H9 (cell line): Measurements from ENCODE around the gene ERO1B. TPM values are rescaled to one million over a fixed set of nuclear protein-coding genes. Genes with fewer than 3 reads are reported as not detected.

Source experiments
- DNase-seq: peaks from one replicate; pipeline ENCODE4 v3.0.0-alpha.2; 2017
- H2AFZ ChIP-seq: one replicate; pipeline ENCODE4 v1.6.1; 2013; ENCODE audit warnings: mild to moderate bottlenecking, low read length, control low read depth, moderate library complexity
- H2AK5ac ChIP-seq: 2 replicates; pipeline ENCODE4 v1.6.1; 2013; ENCODE audit warnings: low read length, control low read depth, mixed read lengths; ENCODE audit not compliant: insufficient read length
- H2BK120ac ChIP-seq: one replicate; pipeline ENCODE4 v1.6.1; 2013; ENCODE audit warnings: low read depth, mild to moderate bottlenecking, low read length, control low read depth, inconsistent platforms; ENCODE audit not compliant: poor library complexity, severe bottlenecking
- H2BK12ac ChIP-seq: 2 replicates; pipeline ENCODE4 v1.6.1; 2013; ENCODE audit warnings: low read length, control low read depth, mixed read lengths, low read depth; ENCODE audit not compliant: insufficient read length
- H2BK15ac ChIP-seq: 2 replicates; pipeline ENCODE4 v1.6.1; 2013; ENCODE audit warnings: low read depth, low read length, control low read depth
- H2BK20ac ChIP-seq: one replicate; pipeline ENCODE4 v1.6.1; 2013; ENCODE audit warnings: low read depth, mild to moderate bottlenecking, low read length, control low read depth, inconsistent platforms; ENCODE audit not compliant: poor library complexity, severe bottlenecking
- H2BK5ac ChIP-seq: 2 replicates; pipeline ENCODE4 v1.6.1; 2013; ENCODE audit warnings: low read length, control low read depth, mixed read lengths; ENCODE audit not compliant: insufficient read length
- H3K14ac ChIP-seq: 2 replicates; pipeline ENCODE4 v1.6.1; 2013; ENCODE audit warnings: low read length, control low read depth; ENCODE audit not compliant: insufficient read depth
- H3K18ac ChIP-seq: 2 replicates; pipeline ENCODE4 v1.6.1; 2013; ENCODE audit warnings: low read depth, mild to moderate bottlenecking, mixed read lengths, low read length, control low read depth; ENCODE audit not compliant: insufficient read length
- H3K23ac ChIP-seq: 2 replicates; pipeline ENCODE4 v1.6.1; 2013; ENCODE audit warnings: low read length, control low read depth, mixed read lengths, low read depth; ENCODE audit not compliant: insufficient read length
- H3K23me2 ChIP-seq: 2 replicates; pipeline ENCODE4 v1.6.1; 2013; ENCODE audit warnings: low read depth, mild to moderate bottlenecking, mixed read lengths, low read length, control low read depth; ENCODE audit not compliant: insufficient read length, poor library complexity, severe bottlenecking
- H3K27ac ChIP-seq: 2 replicates; pipeline ENCODE4 v1.5.1; 2013; ENCODE audit warnings: low read length, control low read depth, mixed read lengths, low read depth; ENCODE audit not compliant: insufficient read length
- H3K27me3 ChIP-seq: 2 replicates; pipeline ENCODE4 v1.6.1; 2013; ENCODE audit warnings: low read length, control low read depth, inconsistent platforms; ENCODE audit not compliant: insufficient read depth
- H3K4ac ChIP-seq: 2 replicates; pipeline ENCODE4 v1.6.1; 2013; ENCODE audit warnings: low read depth, mild to moderate bottlenecking, control low read depth, inconsistent platforms, low read length, moderate library complexity
- H3K4me1 ChIP-seq: 2 replicates; pipeline ENCODE4 v1.6.1; 2013; ENCODE audit warnings: low read length, control low read depth, inconsistent platforms; ENCODE audit not compliant: insufficient read depth
- H3K4me2 ChIP-seq: 2 replicates; pipeline ENCODE4 v1.6.1; 2013; ENCODE audit warnings: low read length, control low read depth, mixed read lengths; ENCODE audit not compliant: insufficient read length, insufficient read depth
- H3K56ac ChIP-seq: 2 replicates; pipeline ENCODE4 v1.6.1; 2013; ENCODE audit warnings: low read depth, mild to moderate bottlenecking, mixed read lengths, low read length, control low read depth; ENCODE audit not compliant: insufficient read length
- H3K79me1 ChIP-seq: 2 replicates; pipeline ENCODE4 v1.6.1; 2013; ENCODE audit warnings: low read depth, mild to moderate bottlenecking, moderate library complexity, low read length, control low read depth, inconsistent platforms; ENCODE audit not compliant: insufficient read depth, poor library complexity, severe bottlenecking
- H3K79me2 ChIP-seq: 2 replicates; pipeline ENCODE4 v1.6.1; 2013; ENCODE audit warnings: low read length, control low read depth, inconsistent platforms; ENCODE audit not compliant: insufficient read depth
- H3K9ac ChIP-seq: 2 replicates; pipeline ENCODE4 v1.6.1; 2013; ENCODE audit warnings: low read length, control low read depth, mixed read lengths; ENCODE audit not compliant: insufficient read length; ENCODE audit errors: extremely low read depth
- H3K9me3 ChIP-seq: one replicate; pipeline ENCODE4 v1.6.1; 2013; ENCODE audit warnings: low read depth, low read length, inconsistent platforms; ENCODE audit not compliant: control insufficient read depth
- H3T11ph ChIP-seq: one replicate; pipeline ENCODE4 v1.6.1; 2013; ENCODE audit warnings: mild to moderate bottlenecking, low read length, control low read depth, inconsistent platforms
- H4K20me1 ChIP-seq: one replicate; pipeline ENCODE4 v1.6.1; 2013; ENCODE audit not compliant: control insufficient read depth, insufficient read length, insufficient read depth
- H4K5ac ChIP-seq: 2 replicates; pipeline ENCODE4 v1.6.1; 2013; ENCODE audit warnings: low read depth, mild to moderate bottlenecking, mixed read lengths, low read length, control low read depth; ENCODE audit not compliant: insufficient read length
- H4K8ac ChIP-seq: replicated peaks from 2 replicates; pipeline ENCODE4 v1.6.1; 2013; ENCODE audit warnings: low read length, control low read depth, mixed read lengths, low read depth; ENCODE audit not compliant: insufficient read length
- H4K91ac ChIP-seq: 2 replicates; pipeline ENCODE4 v1.6.1; 2013; ENCODE audit warnings: low read depth, mild to moderate bottlenecking, moderate library complexity, mixed read lengths, low read length, control low read depth; ENCODE audit not compliant: insufficient read length
- H3K27ac Mint-ChIP-seq, 3 experiments: 2 replicates in 2 of 3; 3 replicates in 1 of 3; pipeline ENCODE4 v1.8.0; 2020 to 2021; ENCODE audit warnings: mixed read lengths in 3 of 3, mild to moderate bottlenecking in 1 of 3, moderate library complexity in 1 of 3
- H3K27me3 Mint-ChIP-seq: 2 replicates; pipeline ENCODE4 v1.8.0; 2021; ENCODE audit warnings: low read depth, mild to moderate bottlenecking, moderate library complexity, mixed read lengths
- H3K36me3 Mint-ChIP-seq, 3 experiments: 2 replicates in 2 of 3; 3 replicates in 1 of 3; pipeline ENCODE4 v1.8.0; 2020 to 2021; ENCODE audit warnings: low read depth in 3 of 3, mixed read lengths in 3 of 3; ENCODE audit not compliant: insufficient read depth in 1 of 3
- H3K4me1 Mint-ChIP-seq, 2 experiments: 2 replicates each; pipeline ENCODE4 v1.8.0; 2020; ENCODE audit warnings: mixed read lengths in 2 of 2
- H3K4me3 Mint-ChIP-seq, 2 experiments: 2 replicates in 1 of 2; 3 replicates in 1 of 2; pipeline ENCODE4 v1.8.0; 2020 to 2021; ENCODE audit warnings: mild to moderate bottlenecking in 2 of 2, mixed read lengths in 2 of 2, moderate library complexity in 1 of 2
- H3K9me3 Mint-ChIP-seq, 2 experiments: 2 replicates in 1 of 2; 3 replicates in 1 of 2; pipeline ENCODE4 v1.8.0; 2020; ENCODE audit warnings: mild to moderate bottlenecking in 2 of 2, mixed read lengths in 2 of 2, moderate library complexity in 1 of 2
- WGBS: extraction: QIAGEN DNeasy Blood & Tissue Kit; methylation state at CpG from one replicate; pipeline ENCODE4 v1.1.7; 2013; ENCODE audit warnings: missing lambda C conversion rate, low lambda C conversion rate, mixed read lengths; ENCODE audit not compliant: insufficient read length; ENCODE audit errors: extremely low coverage; 5-methylcytosine and 5-hydroxymethylcytosine counted together
- total RNA-seq: library from RNA; stranded (reverse); gene quantifications from 2 replicates; pipeline ENCODE4 v1.2.1, GENCODE V29; 2021
- TF ChIP-seq, protein P1 (sequence below): fragments of 200-600 bp; sonication (generic); conservative IDR thresholded peaks from 3 replicates; pipeline ENCODE4 v1.8.0; 2021; ENCODE audit warnings: antibody characterized with exemption, mild to moderate bottlenecking

Gene ERO1B
- total RNA-seq, 1 experiment from 2014 or later: 1.5 TPM

- Histone ChIP-seq H3K23ac (no peak overlapping the region), H4K91ac (no peak overlapping the region), H2AK5ac (no peak overlapping the region), H2AFZ (no peak overlapping the region), H3K9me3 (no peaks in the 10 kb centered on the region), H3K4ac (no peak overlapping the region), H2BK20ac (no peak overlapping the region), H3K9ac (no peak overlapping the region), H3K14ac (no peak overlapping the region), H3K18ac (no peak overlapping the region), H4K20me1 (no peaks in the 10 kb centered on the region), H2BK120ac (no peak overlapping the region), H3K4me2 (no peak overlapping the region), H3K27me3 (no peaks in the 10 kb centered on the region), H3K27ac (no peak overlapping the region), H3K23me2 (no peaks in the 10 kb centered on the region), H3K79me1 (no peaks in the 10 kb centered on the region), H4K5ac (no peak overlapping the region), H2BK15ac (no peak overlapping the region), H3K56ac (no peak overlapping the region), H3K79me2 (no peaks in the 10 kb centered on the region), H4K8ac (no peak overlapping the region), H3K4me1 (no peaks in the 10 kb centered on the region), H2BK12ac (no peak overlapping the region), H3T11ph (no peak overlapping the region), H2BK5ac (no peak overlapping the region)
- H3K4me3 Mint-ChIP-seq: no peak overlapping the region
- no peaks in the 10 kb centered on the region; the same call in 1 of the 2 replicates for H3K27me3 Mint-ChIP-seq
- peaks cover 9% of the 10 kb centered on the region in 2 experiments for H3K9me3 Mint-ChIP-seq
- H3K4me1 Mint-ChIP-seq: no peaks in the 10 kb centered on the region
- no CpG with 5 or more reads among the region's 1 CpG for WGBS
- H3K36me3 Mint-ChIP-seq: peaks cover 7 to 9% (median 7%) of the 10 kb centered on the region in 3 experiments
- H3K27ac Mint-ChIP-seq: no peak overlapping the region
- TF ChIP-seq, protein P1, sequence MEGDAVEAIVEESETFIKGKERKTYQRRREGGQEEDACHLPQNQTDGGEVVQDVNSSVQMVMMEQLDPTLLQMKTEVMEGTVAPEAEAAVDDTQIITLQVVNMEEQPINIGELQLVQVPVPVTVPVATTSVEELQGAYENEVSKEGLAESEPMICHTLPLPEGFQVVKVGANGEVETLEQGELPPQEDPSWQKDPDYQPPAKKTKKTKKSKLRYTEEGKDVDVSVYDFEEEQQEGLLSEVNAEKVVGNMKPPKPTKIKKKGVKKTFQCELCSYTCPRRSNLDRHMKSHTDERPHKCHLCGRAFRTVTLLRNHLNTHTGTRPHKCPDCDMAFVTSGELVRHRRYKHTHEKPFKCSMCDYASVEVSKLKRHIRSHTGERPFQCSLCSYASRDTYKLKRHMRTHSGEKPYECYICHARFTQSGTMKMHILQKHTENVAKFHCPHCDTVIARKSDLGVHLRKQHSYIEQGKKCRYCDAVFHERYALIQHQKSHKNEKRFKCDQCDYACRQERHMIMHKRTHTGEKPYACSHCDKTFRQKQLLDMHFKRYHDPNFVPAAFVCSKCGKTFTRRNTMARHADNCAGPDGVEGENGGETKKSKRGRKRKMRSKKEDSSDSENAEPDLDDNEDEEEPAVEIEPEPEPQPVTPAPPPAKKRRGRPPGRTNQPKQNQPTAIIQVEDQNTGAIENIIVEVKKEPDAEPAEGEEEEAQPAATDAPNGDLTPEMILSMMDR: no peak
- no peak for DNase-seq
These were observed 28.6 kb downstream of the ERO1B start for GRCh38 chr1:236253119-236253518.
